Fibroblast of skin of back (primary cell): ENCODE results near the gene RADIL.

Experiments used
- DNase-seq: peaks from one replicate; pipeline ENCODE4 v3.0.0-alpha.2; 2013

The RADIL gene

GRCh38 chr7:4753598-4754432 lies 129.7 kb downstream of the RADIL start:
- peak; percentile 44 for DNase-seq

GRCh38 chr7:4751398-4751947 lies 132.0 kb downstream of the RADIL start:
- DNase-seq = no peak

- no peak for DNase-seq
Observed at GRCh38 chr7:4749798-4750197, 133.7 kb downstream of the RADIL start.

DNA sequence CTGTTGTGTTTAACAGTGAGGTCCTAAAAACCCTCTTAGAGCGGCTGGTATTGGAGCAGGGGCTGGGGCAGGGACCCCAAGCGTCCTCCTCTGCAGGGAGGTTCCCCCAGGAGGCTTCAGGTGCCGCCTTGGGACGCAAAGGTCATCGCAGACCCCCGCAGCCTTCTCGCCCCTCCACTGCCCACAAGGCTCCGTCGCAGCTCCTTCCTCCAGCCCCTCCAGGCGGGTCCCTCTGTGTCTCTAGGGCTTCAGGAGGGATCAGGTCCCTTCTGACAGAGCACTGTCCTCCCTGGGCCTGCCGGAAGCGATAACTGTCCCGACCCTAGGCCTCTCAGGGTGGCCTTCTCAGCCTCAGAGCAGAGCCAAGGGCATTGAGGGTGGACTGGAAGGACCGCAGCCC lies 134.2 kb downstream of the RADIL start:
- DNase-seq = no peak
